Keratinocyte (primary cell): ENCODE measurements around the gene CDC42EP3. TPM values are rescaled to one million over a fixed set of nuclear protein-coding genes. Genes with fewer than 3 reads are reported as not detected.

Source experiments
- DNase-seq: peaks from one replicate; pipeline ENCODE4 v3.0.0-alpha.2; 2011; ENCODE audit warnings: low read depth, missing footprints, low spot score
- FAIRE-seq: peaks from 2 replicates; lab custom pipeline; 2011; peaks lifted over from hg19 to GRCh38; lab: Jason Lieb, UNC
- H2AFZ ChIP-seq: 2 replicates; pipeline ENCODE4 v1.6.0; 2012; ENCODE audit warnings: low read length, control low read depth, inconsistent platforms; ENCODE audit not compliant: control insufficient read depth
- H3K27ac ChIP-seq: 2 replicates; pipeline ENCODE4 v1.5.1; 2011; ENCODE audit warnings: low read length; ENCODE audit not compliant: control insufficient read depth, insufficient read depth
- H3K27me3 ChIP-seq: 3 replicates; pipeline ENCODE4 v1.6.0; 2011; ENCODE audit warnings: low read length; ENCODE audit not compliant: control insufficient read depth, insufficient read depth; ENCODE audit errors: extremely low read depth
- H3K36me3 ChIP-seq, 2 experiments: 2 replicates in 1 of 2; 3 replicates in 1 of 2; pipeline ENCODE4 v1.5.1; 2011; ENCODE audit warnings: low read length in 2 of 2, mild to moderate bottlenecking in 1 of 2; ENCODE audit not compliant: control insufficient read depth in 2 of 2, insufficient read depth in 2 of 2; ENCODE audit errors: extremely low read depth in 1 of 2
- H3K4me1 ChIP-seq: 3 replicates; pipeline ENCODE4 v1.5.1; 2011; ENCODE audit warnings: low read length; ENCODE audit not compliant: control insufficient read depth, insufficient read depth; ENCODE audit errors: extremely low read depth
- H3K4me2 ChIP-seq: 3 replicates; pipeline ENCODE4 v1.6.0; 2011; ENCODE audit warnings: low read depth, low read length; ENCODE audit not compliant: control insufficient read depth, insufficient read depth; ENCODE audit errors: extremely low read depth
- H3K4me3 ChIP-seq, 3 experiments: fragments of 200-600 bp in 1 of 3; sonication (generic) in 1 of 3; 2 replicates in 2 of 3; 3 replicates in 1 of 3; pipeline ENCODE4 v1.5.1; 2011 to 2016; ENCODE audit warnings: low read length in 3 of 3, mild to moderate bottlenecking in 3 of 3, control low read depth in 2 of 3, inconsistent platforms in 1 of 3, low read depth in 1 of 3, mixed read lengths in 1 of 3, mixed run types in 1 of 3, moderate library complexity in 1 of 3; ENCODE audit not compliant: control insufficient read depth in 2 of 3, insufficient read depth in 2 of 3; ENCODE audit errors: extremely low read depth in 1 of 3
- H3K79me2 ChIP-seq: 2 replicates; pipeline ENCODE4 v1.6.0; 2012; ENCODE audit warnings: low read length; ENCODE audit not compliant: control insufficient read depth, insufficient read depth
- H3K9ac ChIP-seq: 3 replicates; pipeline ENCODE4 v1.6.0; 2011; ENCODE audit warnings: low read length; ENCODE audit not compliant: control insufficient read depth, insufficient read depth; ENCODE audit errors: extremely low read depth
- H3K9me1 ChIP-seq: 3 replicates; pipeline ENCODE4 v1.6.0; 2011; ENCODE audit warnings: low read length; ENCODE audit not compliant: control insufficient read depth, insufficient read depth; ENCODE audit errors: extremely low read depth
- H3K9me3 ChIP-seq: 2 replicates; pipeline ENCODE4 v1.5.1; 2012; ENCODE audit warnings: low read depth, low read length; ENCODE audit not compliant: control insufficient read depth
- H4K20me1 ChIP-seq: 3 replicates; pipeline ENCODE4 v1.6.0; 2011; ENCODE audit warnings: low read length; ENCODE audit not compliant: control insufficient read depth, insufficient read depth; ENCODE audit errors: extremely low read depth
- EZH2 ChIP-seq: IDR thresholded peaks from one replicate; pipeline ENCODE4 v1.6.1; 2012; ENCODE audit warnings: inconsistent platforms, mild to moderate bottlenecking, low read length, moderate library complexity
- dilution Hi-C: fragments of 300-500 bp; cut with MboI; formaldehyde crosslinking; loops from one replicate; pipeline ENCODE4 v1.7.0; 2020; ENCODE audit warnings: low sequenced_read_pairs; ENCODE audit not compliant: extremely low pct_ligation_motif_present
- polyA plus RNA-seq, 5 experiments: library from polyadenylated mRNA; depleted of rRNA in 3 of 5; stranded (reverse) in 3 of 5; stranded (forward) in 1 of 5; unstranded in 1 of 5; fragments of >200 nt; gene quantifications; 1 replicate in 1 of 5; 2 replicates in 3 of 5; 3 replicates in 1 of 5; pipeline versions ENCODE4 v1.2.1 to v1.2.3, GENCODE V29; 2011 to 2012; ENCODE audit warnings: missing spikeins in 2 of 5, low read depth in 1 of 5, low replicate concordance in 1 of 5
- TF ChIP-seq, protein P1 (sequence below), 3 experiments: IDR thresholded peaks in 1 of 3; conservative IDR thresholded peaks in 1 of 3; optimal IDR thresholded peaks in 1 of 3; 2 replicates in 2 of 3; 3 replicates in 1 of 3; pipeline versions ENCODE3 to v1.5.1; 2011; ENCODE audit warnings: low read length in 3 of 3, mild to moderate bottlenecking in 3 of 3, moderate library complexity in 2 of 3, control low read depth in 1 of 3, inconsistent platforms in 1 of 3; ENCODE audit not compliant: insufficient read depth in 2 of 3; ENCODE audit errors: extremely low read depth in 1 of 3

The CDC42EP3 gene
- polyA plus RNA-seq, 1 donor (not counting 4 experiments of a cell fraction or from before 2014, with no cell fraction given) = 34.6 TPM

DNA sequence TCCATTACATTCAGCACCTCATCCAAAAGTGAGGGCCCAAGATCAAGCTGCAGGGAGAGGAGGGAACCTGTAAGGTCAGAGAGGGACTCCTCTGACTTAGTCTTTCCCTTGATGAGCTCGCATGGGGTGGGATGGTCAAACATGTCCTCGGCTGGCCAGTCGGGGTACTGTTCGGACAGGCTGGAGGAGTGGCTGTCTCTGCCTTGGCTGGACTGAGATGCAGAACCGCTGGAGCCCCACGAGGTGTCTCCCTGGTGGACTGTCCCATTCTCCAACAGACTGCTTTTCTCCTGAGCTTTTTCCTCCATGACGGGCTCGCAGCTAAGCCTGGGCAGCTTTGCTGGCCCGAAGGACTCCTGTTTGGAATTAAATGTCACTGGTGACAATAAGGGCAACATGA, 25.6 kb downstream of the CDC42EP3 start:
- H3K27me3 ChIP-seq = no peaks in the 10 kb centered on the region
- TF ChIP-seq EZH2 = no peak
- TF ChIP-seq, protein P1, sequence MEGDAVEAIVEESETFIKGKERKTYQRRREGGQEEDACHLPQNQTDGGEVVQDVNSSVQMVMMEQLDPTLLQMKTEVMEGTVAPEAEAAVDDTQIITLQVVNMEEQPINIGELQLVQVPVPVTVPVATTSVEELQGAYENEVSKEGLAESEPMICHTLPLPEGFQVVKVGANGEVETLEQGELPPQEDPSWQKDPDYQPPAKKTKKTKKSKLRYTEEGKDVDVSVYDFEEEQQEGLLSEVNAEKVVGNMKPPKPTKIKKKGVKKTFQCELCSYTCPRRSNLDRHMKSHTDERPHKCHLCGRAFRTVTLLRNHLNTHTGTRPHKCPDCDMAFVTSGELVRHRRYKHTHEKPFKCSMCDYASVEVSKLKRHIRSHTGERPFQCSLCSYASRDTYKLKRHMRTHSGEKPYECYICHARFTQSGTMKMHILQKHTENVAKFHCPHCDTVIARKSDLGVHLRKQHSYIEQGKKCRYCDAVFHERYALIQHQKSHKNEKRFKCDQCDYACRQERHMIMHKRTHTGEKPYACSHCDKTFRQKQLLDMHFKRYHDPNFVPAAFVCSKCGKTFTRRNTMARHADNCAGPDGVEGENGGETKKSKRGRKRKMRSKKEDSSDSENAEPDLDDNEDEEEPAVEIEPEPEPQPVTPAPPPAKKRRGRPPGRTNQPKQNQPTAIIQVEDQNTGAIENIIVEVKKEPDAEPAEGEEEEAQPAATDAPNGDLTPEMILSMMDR (optimal IDR thresholded peaks at IDR 0.05 in 1 of 3, IDR thresholded peaks at IDR 0.05 in 1 of 3, conservative IDR thresholded peaks at IDR 0.05 in 1 of 3; ENCODE audit: extremely low read depth in 1 of 3, insufficient read depth in 2 of 3, low read length in 3 of 3) = no peak
- H3K79me2 ChIP-seq = peaks cover 73% of the 10 kb centered on the region
- H3K27ac ChIP-seq = peak overlapping the region; percentile 21
- peaks cover 21 to 41% of the 10 kb centered on the region in 2 experiments for H3K36me3 ChIP-seq
- peaks cover 22% of the 10 kb centered on the region for H3K4me1 ChIP-seq
- FAIRE-seq (no peak), DNase-seq (no peak)
- no peaks in the 10 kb centered on the region for H3K9me1 ChIP-seq
- H3K9ac ChIP-seq = no peak overlapping the region
- no peak overlapping the region for H2AFZ ChIP-seq
- dilution Hi-C loops = no loop called here
- H3K9me3 ChIP-seq = no peaks in the 10 kb centered on the region
- no peak overlapping the region for H3K4me2 ChIP-seq
- H3K4me3 ChIP-seq = no peak overlapping the region
- H4K20me1 ChIP-seq = peaks cover 4% of the 10 kb centered on the region

DNA sequence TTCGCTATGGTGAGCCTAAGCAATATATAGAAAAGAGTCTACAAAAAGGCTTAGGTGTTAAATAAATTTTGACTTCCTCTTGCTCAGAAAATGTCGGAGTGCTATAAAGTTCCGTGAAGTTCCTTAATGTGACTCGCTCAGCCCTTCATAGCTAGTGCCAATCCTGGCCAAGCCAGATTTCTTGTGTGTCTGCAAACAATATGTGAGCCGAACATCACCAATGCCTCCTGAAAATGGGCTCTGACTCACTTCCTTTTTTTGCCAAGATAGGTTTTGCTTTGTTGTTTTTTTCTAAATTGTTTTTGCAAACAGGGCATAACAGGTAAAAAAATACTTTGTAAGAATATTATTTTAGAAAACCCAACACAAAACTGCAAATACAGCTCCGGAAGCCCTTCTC, 26.1 kb downstream of the CDC42EP3 start:
- TF ChIP-seq EZH2 = no peak
- TF ChIP-seq, protein P1 (optimal IDR thresholded peaks at IDR 0.05 in 1 of 3, IDR thresholded peaks at IDR 0.05 in 1 of 3, conservative IDR thresholded peaks at IDR 0.05 in 1 of 3; ENCODE audit: extremely low read depth in 1 of 3, insufficient read depth in 2 of 3, low read length in 3 of 3) = no peak
- FAIRE-seq = peak; percentile 49
- H3K4me2 ChIP-seq = peak overlapping the region; percentile 23
- H3K27ac ChIP-seq = peak overlapping the region; percentile 21
- H3K9me3 ChIP-seq = no peaks in the 10 kb centered on the region
- no peak overlapping the region for H2AFZ ChIP-seq
- peaks cover 19 to 40% of the 10 kb centered on the region in 2 experiments for H3K36me3 ChIP-seq
- no peak overlapping the region for H3K4me3 ChIP-seq
- dilution Hi-C loops = no loop called here
- peaks cover 22% of the 10 kb centered on the region for H3K4me1 ChIP-seq
- no peaks in the 10 kb centered on the region for H3K9me1 ChIP-seq
- no peaks in the 10 kb centered on the region for H3K27me3 ChIP-seq
- peaks cover 4% of the 10 kb centered on the region for H4K20me1 ChIP-seq
- peaks cover 69% of the 10 kb centered on the region for H3K79me2 ChIP-seq
- H3K9ac ChIP-seq = no peak overlapping the region
- DNase-seq = no peak
